ENCODE measurements around the gene MCL1.

The MCL1 gene

GRCh38 chr1:150619576-150620509, 40.4 kb upstream of the MCL1 start:
- peak; percentile 72 for TF ChIP-seq CTCF (IDR thresholded peaks at IDR 0.05)

- no peak for TF ChIP-seq CTCF (IDR thresholded peaks at IDR 0.05)
These were observed 36.2 kb upstream of the MCL1 start for GRCh38 chr1:150615346-150616201.

DNA sequence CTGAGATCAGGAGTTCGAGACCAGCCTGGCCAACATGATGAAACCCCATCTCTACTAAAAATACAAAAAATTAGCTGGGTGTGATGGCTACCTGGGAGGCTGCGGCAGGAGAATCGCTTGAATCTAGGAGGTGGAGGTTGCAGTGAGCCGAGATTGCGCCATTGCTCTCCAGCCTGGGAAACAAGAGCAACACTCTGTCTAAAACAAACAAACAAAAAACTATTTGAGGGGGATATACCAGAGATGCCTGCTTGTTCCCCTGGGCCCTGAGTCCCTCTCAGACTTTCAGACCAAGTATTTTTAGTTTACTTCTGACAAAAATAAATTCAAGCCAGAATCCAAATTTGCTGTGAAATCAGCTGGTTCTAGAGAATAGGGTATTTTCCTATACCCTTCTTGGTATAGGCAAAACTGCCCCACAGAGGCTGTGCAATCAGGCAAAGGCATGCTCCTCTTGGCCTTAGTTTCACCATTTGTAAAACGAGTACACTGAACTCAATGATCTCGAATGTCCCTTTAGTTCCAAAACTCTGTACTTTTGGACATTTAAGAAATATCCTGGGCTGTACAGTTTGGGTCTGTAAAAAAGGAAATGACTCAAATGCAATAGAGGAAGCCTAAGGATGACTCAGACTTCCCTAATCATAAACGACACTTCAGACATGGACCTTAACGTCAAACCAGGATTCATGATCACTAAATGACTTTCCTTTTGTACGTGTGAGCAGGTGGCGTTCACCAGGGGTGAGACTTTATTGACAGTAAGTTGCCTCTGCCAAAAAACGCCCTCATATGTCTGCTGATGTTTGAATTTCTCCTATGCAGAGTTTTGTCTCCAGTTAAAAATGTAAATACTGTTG, 33.9 kb upstream of the MCL1 start:
- TF ChIP-seq CTCF (IDR thresholded peaks at IDR 0.05), result no peak

- no peak for TF ChIP-seq CTCF (IDR thresholded peaks at IDR 0.05)
These were observed 32.6 kb upstream of the MCL1 start for GRCh38 chr1:150612014-150612345.

GRCh38 chr1:150610576-150610975, 31.2 kb upstream of the MCL1 start:
- no peak for TF ChIP-seq CTCF (IDR thresholded peaks at IDR 0.05)

- TF ChIP-seq CTCF (IDR thresholded peaks at IDR 0.05), result no peak
These were observed 30.3 kb upstream of the MCL1 start for GRCh38 chr1:150609732-150610131.
